Measurements from ENCODE around the gene POTEB. TPM values are rescaled to one million over a fixed set of nuclear protein-coding genes. Genes with fewer than 3 reads are reported as not detected.
"Not testable (repeated sequence)": the region's sequence is repeated elsewhere in the genome, so short reads cannot be mapped to it uniquely, and the experiment has no call there.

POTEB gene
- polyA plus RNA-seq (2014; cell fraction: cytosol; rRNA removed) = not detected in 2 replicates
- polyA plus RNA-seq (2014; cell fraction: nucleus; rRNA removed) = not detected in 2 replicates

DNA sequence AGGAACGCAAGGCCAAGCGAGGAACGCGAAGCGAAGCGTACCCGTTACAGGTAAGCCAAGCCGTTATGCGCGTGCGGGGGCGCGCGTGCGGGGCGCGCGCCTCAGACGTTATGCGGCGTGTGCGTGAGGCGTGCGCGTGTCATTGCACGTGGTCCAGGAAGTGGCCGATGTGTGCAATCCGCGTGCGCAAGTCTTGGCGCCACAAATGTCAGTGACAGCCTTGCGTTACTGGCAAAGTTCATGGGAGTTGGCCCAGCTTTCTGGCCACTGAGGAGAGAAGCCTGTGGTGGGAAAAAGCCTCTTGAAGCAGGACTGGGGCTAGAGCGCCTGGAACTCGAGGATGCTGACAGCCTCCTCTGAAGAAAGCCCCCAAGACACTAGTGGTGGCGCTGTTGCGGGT lies at the start of gene POTEB:
Gene POTEB, minus strand, starts transcription at position 101 of the 400 bp plus-strand sequence. CDS start 489 bp downstream, outside the sequence.
- not testable (repeated sequence) for DNase-seq (ENCODE audit: low spot score)

DNA sequence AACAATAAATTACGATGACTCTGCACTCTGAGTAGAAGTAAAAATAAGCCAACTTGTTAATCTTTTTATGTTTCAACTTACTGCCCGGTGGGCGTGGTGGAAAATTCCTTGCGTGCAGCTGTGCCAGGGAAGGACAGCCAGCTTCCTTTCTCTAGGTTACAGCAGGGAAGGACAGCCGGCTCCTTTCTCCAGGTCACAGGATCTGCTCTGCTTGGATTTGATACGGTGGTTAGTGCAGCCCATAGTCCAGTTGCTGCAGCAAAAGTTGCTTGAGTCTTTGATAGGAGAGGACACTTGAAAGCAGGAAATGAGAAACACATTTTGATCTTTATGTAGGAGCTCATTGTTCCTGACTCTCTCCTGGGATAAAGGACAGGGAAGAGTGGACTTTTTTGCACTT lies 13.4 kb upstream of the POTEB start:
- DNase-seq (ENCODE audit: low spot score) = not testable (repeated sequence)

DNA sequence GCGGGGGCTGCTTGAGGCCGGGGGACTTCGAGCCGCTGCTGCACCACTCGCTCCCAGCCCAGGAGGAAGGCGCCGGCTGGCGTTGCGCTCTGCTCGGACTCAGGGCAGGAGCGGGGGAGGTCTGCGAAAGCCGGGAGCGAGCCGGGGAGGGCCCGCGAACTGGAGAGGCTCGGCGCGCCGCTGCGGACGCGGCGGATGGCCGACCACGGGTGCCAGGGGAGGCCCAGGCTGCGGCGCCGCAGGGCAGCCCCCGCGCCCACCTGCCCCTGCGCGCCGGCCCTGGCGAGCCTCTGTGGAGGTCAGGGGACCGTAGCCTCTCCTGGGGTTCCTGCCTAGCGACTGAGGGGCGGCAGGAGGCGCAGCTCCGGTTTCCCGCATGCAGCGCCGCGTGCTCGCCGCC lies 12.0 kb upstream of the POTEB start:
- DNase-seq (ENCODE audit: low spot score) = not testable (repeated sequence)

DNA sequence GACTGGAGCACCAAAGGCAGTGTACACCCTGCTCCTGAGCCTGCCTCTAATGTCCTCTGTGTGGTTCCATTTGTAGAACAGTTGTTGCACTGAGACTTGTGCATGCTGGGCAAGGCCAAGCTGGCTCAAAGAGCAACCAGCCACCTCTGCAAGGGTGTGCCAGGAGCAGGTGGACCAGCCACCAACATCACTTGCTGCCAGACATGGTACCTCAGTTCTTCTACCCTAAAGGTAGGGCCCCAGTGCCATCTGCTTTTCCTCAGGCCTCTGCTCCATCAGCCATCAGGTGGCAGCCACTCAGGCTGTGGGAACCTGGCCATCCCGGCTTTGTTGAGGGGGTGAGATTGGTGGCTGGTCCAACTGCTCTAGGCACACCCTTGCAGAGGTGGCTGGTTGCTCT lies 38.7 kb downstream of the POTEB start:
- DNase-seq (ENCODE audit: low spot score) = not testable (repeated sequence)

Small RNAs within 50 kb of the gene (small RNA-seq; reads per million reads assigned to genes)
- 0 reads per million in 2 experiments for gene MIR3118-4
- gene RNU6-631P = 0 reads per million in 2 experiments
